Measurements from ENCODE around the gene NTRK1.

- TF ChIP-seq, protein P1, sequence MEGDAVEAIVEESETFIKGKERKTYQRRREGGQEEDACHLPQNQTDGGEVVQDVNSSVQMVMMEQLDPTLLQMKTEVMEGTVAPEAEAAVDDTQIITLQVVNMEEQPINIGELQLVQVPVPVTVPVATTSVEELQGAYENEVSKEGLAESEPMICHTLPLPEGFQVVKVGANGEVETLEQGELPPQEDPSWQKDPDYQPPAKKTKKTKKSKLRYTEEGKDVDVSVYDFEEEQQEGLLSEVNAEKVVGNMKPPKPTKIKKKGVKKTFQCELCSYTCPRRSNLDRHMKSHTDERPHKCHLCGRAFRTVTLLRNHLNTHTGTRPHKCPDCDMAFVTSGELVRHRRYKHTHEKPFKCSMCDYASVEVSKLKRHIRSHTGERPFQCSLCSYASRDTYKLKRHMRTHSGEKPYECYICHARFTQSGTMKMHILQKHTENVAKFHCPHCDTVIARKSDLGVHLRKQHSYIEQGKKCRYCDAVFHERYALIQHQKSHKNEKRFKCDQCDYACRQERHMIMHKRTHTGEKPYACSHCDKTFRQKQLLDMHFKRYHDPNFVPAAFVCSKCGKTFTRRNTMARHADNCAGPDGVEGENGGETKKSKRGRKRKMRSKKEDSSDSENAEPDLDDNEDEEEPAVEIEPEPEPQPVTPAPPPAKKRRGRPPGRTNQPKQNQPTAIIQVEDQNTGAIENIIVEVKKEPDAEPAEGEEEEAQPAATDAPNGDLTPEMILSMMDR (conservative IDR thresholded peaks at IDR 0.05) = no peak
- no peak for TF ChIP-seq EZH2 (IDR thresholded peaks at IDR 0.05; ENCODE audit: low read depth)
Observed at GRCh38 chr1:156898161-156898566, 37.5 kb downstream of the NTRK1 start.

All from PC-9 (cell line).